ENCODE data around the gene RPL32. TPM values are rescaled to one million over a fixed set of nuclear protein-coding genes. Genes with fewer than 3 reads are reported as not detected.
A peak's percentile ranks its signal among the peaks of the same experiment; 100 is the strongest.

Gene RPL32
- total and polyA plus RNA-seq, 9 of the 15 experiments (the other 6 are each of a cell fraction or from before 2014, with no cell fraction given), result 2,738 to 6,200 (median 4,286) TPM

DNA sequence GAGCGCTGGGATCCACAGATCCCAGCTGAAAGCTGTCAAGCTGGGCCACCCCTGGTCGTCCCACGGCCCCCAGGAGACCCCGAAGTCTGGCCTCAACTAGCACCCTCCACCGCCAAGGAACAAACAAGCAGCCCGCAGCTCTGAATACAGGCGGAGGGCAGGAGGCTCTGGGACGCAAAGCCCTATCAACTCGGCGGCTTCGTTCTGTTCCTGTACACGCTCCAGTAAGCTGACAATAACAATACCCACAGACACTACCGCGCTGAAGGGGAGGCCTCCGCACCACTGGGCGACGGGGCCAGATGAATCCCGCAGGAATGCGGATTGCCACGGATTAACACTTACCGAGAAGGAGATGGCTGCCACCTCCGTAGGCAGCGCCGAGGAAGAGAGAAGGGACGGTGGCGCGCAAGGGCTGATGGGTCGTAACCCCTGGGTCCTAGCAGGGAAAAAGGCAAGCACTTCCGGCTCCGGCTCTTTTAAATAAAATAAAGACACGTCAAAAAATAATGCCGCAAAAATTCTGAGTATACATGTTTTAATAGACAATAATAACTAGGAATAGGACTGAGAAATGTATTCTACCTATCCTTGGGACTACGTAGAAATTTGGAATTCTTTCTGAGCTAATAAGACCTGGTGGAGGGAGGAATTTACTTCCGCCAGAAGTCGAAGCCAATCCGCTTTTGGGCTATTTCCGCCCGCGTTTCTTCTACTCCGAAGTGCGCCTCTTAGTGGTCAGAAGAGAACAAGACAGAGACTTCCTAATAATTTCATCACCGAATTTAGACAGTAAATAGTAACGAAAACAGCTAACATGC, at the start of gene RPL32 (continued):
- TF ChIP-seq ZC3H4 (CRISPR knock-in tag; IDR thresholded peaks at IDR 0.05; ENCODE audit: borderline replicate concordance) (no peak), ZNF830 (CRISPR knock-in tag; IDR thresholded peaks at IDR 0.05) (no peak), SMARCE1 (IDR thresholded peaks at IDR 0.05) (no peak), HLTF (IDR thresholded peaks at IDR 0.05) (0 out of 2 replicates have a peak, but pooled peaks have one; percentile 44), HMG20B (CRISPR knock-in tag; IDR thresholded peaks at IDR 0.05) (no peak), DNMT1 (IDR thresholded peaks at IDR 0.05) (peak; percentile 65; the same call in 1 of the 2 replicates), MXI1 (IDR thresholded peaks at IDR 0.05; ENCODE audit: low read depth, low read length) (peak; percentile 62; the same call in 1 of the 2 replicates), MEF2D (tag; conservative IDR thresholded peaks at IDR 0.05; ENCODE audit: low read depth) (no peak)
- TF ChIP-seq, protein P1, sequence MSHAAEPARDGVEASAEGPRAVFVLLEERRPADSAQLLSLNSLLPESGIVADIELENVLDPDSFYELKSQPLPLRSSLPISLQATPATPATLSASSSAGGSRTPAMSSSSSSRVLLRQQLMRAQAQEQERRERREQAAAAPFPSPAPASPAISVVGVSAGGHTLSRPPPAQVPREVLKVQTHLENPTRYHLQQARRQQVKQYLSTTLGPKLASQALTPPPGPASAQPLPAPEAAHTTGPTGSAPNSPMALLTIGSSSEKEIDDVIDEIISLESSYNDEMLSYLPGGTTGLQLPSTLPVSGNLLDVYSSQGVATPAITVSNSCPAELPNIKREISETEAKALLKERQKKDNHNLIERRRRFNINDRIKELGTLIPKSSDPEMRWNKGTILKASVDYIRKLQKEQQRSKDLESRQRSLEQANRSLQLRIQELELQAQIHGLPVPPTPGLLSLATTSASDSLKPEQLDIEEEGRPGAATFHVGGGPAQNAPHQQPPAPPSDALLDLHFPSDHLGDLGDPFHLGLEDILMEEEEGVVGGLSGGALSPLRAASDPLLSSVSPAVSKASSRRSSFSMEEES (CRISPR knock-in tag; IDR thresholded peaks at IDR 0.05), result no peak
- TF ChIP-seq, protein P2, sequence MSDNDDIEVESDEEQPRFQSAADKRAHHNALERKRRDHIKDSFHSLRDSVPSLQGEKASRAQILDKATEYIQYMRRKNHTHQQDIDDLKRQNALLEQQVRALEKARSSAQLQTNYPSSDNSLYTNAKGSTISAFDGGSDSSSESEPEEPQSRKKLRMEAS (CRISPR knock-in tag; IDR thresholded peaks at IDR 0.05), result peak; percentile 82
- TF ChIP-seq, protein P3, sequence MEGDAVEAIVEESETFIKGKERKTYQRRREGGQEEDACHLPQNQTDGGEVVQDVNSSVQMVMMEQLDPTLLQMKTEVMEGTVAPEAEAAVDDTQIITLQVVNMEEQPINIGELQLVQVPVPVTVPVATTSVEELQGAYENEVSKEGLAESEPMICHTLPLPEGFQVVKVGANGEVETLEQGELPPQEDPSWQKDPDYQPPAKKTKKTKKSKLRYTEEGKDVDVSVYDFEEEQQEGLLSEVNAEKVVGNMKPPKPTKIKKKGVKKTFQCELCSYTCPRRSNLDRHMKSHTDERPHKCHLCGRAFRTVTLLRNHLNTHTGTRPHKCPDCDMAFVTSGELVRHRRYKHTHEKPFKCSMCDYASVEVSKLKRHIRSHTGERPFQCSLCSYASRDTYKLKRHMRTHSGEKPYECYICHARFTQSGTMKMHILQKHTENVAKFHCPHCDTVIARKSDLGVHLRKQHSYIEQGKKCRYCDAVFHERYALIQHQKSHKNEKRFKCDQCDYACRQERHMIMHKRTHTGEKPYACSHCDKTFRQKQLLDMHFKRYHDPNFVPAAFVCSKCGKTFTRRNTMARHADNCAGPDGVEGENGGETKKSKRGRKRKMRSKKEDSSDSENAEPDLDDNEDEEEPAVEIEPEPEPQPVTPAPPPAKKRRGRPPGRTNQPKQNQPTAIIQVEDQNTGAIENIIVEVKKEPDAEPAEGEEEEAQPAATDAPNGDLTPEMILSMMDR (IDR thresholded peaks at IDR 0.05 in 2 of 3, conservative IDR thresholded peaks at IDR 0.05 in 1 of 3; ENCODE audit: insufficient read depth in 2 of 3, low read depth in 1 of 3, low read length in 3 of 3), result peak; percentile 75 to 94 (median 93)
- TF ChIP-seq, protein P4, sequence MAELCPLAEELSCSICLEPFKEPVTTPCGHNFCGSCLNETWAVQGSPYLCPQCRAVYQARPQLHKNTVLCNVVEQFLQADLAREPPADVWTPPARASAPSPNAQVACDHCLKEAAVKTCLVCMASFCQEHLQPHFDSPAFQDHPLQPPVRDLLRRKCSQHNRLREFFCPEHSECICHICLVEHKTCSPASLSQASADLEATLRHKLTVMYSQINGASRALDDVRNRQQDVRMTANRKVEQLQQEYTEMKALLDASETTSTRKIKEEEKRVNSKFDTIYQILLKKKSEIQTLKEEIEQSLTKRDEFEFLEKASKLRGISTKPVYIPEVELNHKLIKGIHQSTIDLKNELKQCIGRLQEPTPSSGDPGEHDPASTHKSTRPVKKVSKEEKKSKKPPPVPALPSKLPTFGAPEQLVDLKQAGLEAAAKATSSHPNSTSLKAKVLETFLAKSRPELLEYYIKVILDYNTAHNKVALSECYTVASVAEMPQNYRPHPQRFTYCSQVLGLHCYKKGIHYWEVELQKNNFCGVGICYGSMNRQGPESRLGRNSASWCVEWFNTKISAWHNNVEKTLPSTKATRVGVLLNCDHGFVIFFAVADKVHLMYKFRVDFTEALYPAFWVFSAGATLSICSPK (IDR thresholded peaks at IDR 0.05; ENCODE audit: borderline replicate concordance), result no peak
- TF ChIP-seq, protein P5, sequence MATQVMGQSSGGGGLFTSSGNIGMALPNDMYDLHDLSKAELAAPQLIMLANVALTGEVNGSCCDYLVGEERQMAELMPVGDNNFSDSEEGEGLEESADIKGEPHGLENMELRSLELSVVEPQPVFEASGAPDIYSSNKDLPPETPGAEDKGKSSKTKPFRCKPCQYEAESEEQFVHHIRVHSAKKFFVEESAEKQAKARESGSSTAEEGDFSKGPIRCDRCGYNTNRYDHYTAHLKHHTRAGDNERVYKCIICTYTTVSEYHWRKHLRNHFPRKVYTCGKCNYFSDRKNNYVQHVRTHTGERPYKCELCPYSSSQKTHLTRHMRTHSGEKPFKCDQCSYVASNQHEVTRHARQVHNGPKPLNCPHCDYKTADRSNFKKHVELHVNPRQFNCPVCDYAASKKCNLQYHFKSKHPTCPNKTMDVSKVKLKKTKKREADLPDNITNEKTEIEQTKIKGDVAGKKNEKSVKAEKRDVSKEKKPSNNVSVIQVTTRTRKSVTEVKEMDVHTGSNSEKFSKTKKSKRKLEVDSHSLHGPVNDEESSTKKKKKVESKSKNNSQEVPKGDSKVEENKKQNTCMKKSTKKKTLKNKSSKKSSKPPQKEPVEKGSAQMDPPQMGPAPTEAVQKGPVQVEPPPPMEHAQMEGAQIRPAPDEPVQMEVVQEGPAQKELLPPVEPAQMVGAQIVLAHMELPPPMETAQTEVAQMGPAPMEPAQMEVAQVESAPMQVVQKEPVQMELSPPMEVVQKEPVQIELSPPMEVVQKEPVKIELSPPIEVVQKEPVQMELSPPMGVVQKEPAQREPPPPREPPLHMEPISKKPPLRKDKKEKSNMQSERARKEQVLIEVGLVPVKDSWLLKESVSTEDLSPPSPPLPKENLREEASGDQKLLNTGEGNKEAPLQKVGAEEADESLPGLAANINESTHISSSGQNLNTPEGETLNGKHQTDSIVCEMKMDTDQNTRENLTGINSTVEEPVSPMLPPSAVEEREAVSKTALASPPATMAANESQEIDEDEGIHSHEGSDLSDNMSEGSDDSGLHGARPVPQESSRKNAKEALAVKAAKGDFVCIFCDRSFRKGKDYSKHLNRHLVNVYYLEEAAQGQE (IDR thresholded peaks at IDR 0.05; ENCODE audit: borderline replicate concordance), result no peak
- TF ChIP-seq, protein P5 (CRISPR knock-in tag; IDR thresholded peaks at IDR 0.05; ENCODE audit: low read depth), result no peak
